Skeletal muscle satellite cell (primary cell): ENCODE results near the gene NAT9.

Experiments used
- H3K27me3 ChIP-seq: 2 replicates; pipeline ENCODE4 v1.7.0; 2013; ENCODE audit warnings: low read length; ENCODE audit not compliant: control insufficient read depth, insufficient read depth
- H3K36me3 ChIP-seq: 2 replicates; pipeline ENCODE4 v1.7.0; 2013; ENCODE audit warnings: mild to moderate bottlenecking, control low read depth, low read length; ENCODE audit not compliant: insufficient read depth
- H3K4me1 ChIP-seq: 2 replicates; pipeline ENCODE4 v1.7.0; 2013; ENCODE audit warnings: low read length; ENCODE audit not compliant: control insufficient read depth, insufficient read depth
- H3K4me2 ChIP-seq: 2 replicates; pipeline ENCODE4 v1.7.0; 2013; ENCODE audit warnings: mild to moderate bottlenecking, low read length
- H3K4me3 ChIP-seq: 2 replicates; pipeline ENCODE4 v1.7.0; 2013; ENCODE audit warnings: low read length
- H3K9ac ChIP-seq: 2 replicates; pipeline ENCODE4 v1.7.0; 2013; ENCODE audit warnings: mild to moderate bottlenecking, low read depth, low read length, moderate library complexity
- H3K9me3 ChIP-seq: replicated peaks from 2 replicates; pipeline ENCODE4 v1.7.0; 2013; ENCODE audit warnings: mild to moderate bottlenecking, control low read depth, low read length

NAT9 gene

DNA sequence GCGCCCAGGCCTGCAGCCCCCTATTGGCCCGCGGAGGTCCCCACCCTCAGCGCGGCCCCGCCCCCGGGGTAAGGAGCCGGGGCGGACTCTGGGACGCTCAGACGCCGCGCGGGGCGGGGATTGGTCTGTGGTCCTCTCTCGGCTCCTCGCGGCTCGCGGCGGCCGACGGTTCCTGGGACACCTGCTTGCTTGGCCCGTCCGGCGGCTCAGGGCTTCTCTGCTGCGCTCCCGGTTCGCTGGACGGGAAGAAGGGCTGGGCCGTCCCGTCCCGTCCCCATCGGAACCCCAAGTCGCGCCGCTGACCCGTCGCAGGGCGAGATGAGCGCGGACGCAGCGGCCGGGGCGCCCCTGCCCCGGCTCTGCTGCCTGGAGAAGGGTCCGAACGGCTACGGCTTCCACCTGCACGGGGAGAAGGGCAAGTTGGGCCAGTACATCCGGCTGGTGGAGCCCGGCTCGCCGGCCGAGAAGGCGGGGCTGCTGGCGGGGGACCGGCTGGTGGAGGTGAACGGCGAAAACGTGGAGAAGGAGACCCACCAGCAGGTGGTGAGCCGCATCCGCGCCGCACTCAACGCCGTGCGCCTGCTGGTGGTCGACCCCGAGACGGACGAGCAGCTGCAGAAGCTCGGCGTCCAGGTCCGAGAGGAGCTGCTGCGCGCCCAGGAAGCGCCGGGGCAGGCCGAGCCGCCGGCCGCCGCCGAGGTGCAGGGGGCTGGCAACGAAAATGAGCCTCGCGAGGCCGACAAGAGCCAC is 27.4 kb downstream of the NAT9 start, which contains the start of gene NHERF1:
TSS of gene NHERF1 (plus strand) at position 100 of the 750 bp plus-strand sequence. CDS start at position 319, 219 bp downstream.
- H3K36me3 ChIP-seq: peaks cover 7% of the 10 kb centered on the region
- H3K27me3 ChIP-seq: no peaks in the 10 kb centered on the region
- H3K9ac ChIP-seq: peak within 1 kb of the TSS; percentile 82
- H3K9me3 ChIP-seq: no peaks in the 10 kb centered on the region
- peak within 1 kb of the TSS; percentile 82 for H3K4me3 ChIP-seq
- H3K4me2 ChIP-seq: peak within 1 kb of the TSS; percentile 98
- peaks cover 37% of the 10 kb centered on the region for H3K4me1 ChIP-seq

DNA sequence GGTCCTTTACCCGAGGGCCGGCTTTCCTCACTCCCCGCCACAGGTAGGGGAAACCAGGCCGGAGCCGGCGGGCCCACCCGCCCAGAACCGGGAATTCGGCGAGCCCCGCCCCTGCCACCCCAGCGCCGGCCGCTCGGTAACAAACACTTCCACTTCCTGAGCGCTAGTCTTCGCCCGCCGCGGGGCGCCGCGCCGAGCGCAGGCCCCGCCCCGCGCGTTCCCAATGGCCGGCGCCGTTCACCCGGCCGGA is 27.9 kb downstream of the NAT9 start:
- Histone ChIP-seq H3K4me2 (peak overlapping the region; percentile 98), H3K4me3 (peak overlapping the region; percentile 82), H3K9ac (peak overlapping the region; percentile 67), H3K36me3 (peaks cover 7% of the 10 kb centered on the region), H3K9me3 (no peaks in the 10 kb centered on the region), H3K27me3 (no peaks in the 10 kb centered on the region), H3K4me1 (peaks cover 36% of the 10 kb centered on the region)

DNA sequence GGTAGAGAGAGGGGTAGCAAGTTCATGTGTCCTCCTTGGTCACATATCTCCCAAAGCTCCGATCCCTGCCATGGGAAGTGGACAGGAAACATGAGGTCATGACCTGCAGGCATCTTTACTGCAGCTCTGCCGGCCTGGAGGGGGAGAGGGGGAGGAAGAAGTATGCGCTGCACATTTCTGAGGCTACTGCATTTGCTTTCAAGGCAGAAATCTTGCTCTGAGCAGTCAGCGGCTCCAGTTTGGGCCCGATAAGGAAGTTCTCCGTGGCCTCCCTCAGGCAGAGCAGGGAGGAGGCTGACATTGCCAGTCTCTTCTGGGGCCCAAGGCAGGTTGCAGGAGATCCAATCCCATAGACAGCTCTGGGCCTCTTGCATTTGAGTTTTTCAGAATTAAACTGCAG is 29.2 kb downstream of the NAT9 start:
- Histone ChIP-seq H3K9me3 (no peaks in the 10 kb centered on the region), H3K36me3 (no peaks in the 10 kb centered on the region), H3K4me2 (no peak overlapping the region), H3K27me3 (peaks cover 2% of the 10 kb centered on the region), H3K9ac (no peak overlapping the region), H3K4me1 (peaks cover 23% of the 10 kb centered on the region), H3K4me3 (no peak overlapping the region)

- Histone ChIP-seq H3K4me2 (no peak overlapping the region), H3K4me3 (no peak overlapping the region), H3K4me1 (peaks cover 17% of the 10 kb centered on the region), H3K36me3 (no peaks in the 10 kb centered on the region), H3K9me3 (no peaks in the 10 kb centered on the region), H3K9ac (no peak overlapping the region), H3K27me3 (peaks cover 7% of the 10 kb centered on the region)
Observed at GRCh38 chr17:74746376-74746775, 29.8 kb downstream of the NAT9 start.

- Histone ChIP-seq H3K27me3 (peaks cover 7% of the 10 kb centered on the region), H3K4me1 (peaks cover 10% of the 10 kb centered on the region), H3K9ac (no peak overlapping the region), H3K4me3 (no peak overlapping the region), H3K4me2 (no peak overlapping the region), H3K9me3 (no peaks in the 10 kb centered on the region), H3K36me3 (no peaks in the 10 kb centered on the region)
Observed at GRCh38 chr17:74745548-74746177, 30.5 kb downstream of the NAT9 start.

DNA sequence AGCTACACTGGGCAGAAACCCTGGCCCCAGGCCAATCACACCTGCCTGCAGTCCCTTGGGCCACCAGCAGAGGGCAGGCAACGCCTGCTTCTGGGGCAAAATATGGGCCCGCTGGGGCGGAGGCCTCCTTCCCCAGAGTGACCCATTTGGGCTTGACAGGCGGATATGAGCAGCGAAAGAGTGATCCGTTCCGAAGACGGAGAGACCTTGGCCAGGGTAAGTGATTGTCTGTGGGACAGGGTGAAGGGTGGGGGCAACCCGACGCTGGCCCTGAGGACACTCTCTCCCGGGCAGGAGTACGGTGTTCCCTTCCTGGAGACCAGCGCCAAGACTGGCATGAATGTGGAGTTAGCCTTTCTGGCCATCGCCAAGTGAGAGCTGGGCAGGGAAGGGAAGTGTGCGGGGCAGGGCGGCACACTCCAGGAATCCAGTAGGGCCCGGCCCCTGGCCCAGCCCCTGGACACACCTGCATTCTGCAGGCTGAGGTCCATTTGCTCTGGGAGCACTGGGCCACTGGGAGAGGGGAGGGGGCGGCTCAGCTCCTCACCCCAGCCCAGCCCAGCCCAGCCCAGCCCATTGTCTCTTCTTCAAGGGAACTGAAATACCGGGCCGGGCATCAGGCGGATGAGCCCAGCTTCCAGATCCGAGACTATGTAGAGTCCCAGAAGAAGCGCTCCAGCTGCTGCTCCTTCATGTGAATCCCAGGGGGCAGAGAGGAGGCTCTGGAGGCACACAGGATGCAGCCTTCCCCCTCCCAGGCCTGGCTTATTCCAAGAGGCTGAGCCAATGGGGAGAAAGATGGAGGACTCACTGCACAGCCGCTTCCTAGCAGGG is 31.2 kb downstream of the NAT9 start:
- no peaks in the 10 kb centered on the region for H3K36me3 ChIP-seq
- peak overlapping the region; percentile 94 for H3K4me2 ChIP-seq
- peaks cover 4% of the 10 kb centered on the region for H3K4me1 ChIP-seq
- H3K4me3 ChIP-seq: peak overlapping the region; percentile 72
- peak overlapping the region; percentile 60 for H3K9ac ChIP-seq
- no peaks in the 10 kb centered on the region for H3K9me3 ChIP-seq
- peaks cover 7% of the 10 kb centered on the region for H3K27me3 ChIP-seq

DNA sequence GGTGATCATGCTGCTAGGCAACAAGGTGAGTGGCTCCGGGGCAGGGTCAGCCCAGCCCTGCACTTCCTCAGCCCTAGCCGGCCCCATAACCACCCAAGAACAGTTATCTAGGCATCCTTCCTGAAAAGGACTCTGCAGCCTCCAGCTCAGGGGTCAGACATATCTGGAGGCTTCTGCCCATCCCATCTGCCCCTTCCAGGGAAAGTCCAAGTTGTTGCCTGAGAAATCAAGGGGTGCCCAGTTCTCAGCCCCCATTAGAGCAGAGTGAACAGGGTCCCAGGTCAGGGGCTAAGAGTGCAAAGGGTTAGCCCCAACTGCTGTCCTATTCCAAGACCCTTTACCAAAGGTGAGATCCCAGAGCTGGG is 31.8 kb downstream of the NAT9 start:
- Histone ChIP-seq H3K4me2 (no peak overlapping the region), H3K4me1 (peaks cover 4% of the 10 kb centered on the region), H3K27me3 (peaks cover 7% of the 10 kb centered on the region), H3K36me3 (no peaks in the 10 kb centered on the region), H3K4me3 (no peak overlapping the region), H3K9ac (no peak overlapping the region), H3K9me3 (no peaks in the 10 kb centered on the region)

DNA sequence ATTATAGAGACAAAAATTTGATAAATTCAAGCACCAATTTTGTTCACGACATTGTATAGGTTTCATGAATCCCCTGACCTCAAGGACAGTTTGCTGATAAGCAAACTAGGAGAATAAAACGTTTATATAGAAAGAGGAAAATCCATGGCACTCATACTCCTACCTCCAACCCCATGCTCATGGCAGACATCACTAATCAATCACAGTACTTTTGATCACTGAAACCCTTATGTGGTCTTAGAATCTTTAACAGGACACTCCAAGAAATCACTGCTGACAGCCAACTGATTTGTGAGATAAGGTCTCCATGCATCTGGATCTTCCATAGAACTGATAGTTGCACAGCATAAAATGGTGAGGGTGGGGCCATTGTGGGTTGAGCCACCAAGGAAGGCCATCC is 32.4 kb downstream of the NAT9 start:
- H3K27me3 ChIP-seq: peaks cover 12% of the 10 kb centered on the region
- H3K4me3 ChIP-seq: no peak overlapping the region
- H3K9me3 ChIP-seq: no peaks in the 10 kb centered on the region
- H3K9ac ChIP-seq: no peak overlapping the region
- H3K4me2 ChIP-seq: no peak overlapping the region
- no peaks in the 10 kb centered on the region for H3K36me3 ChIP-seq
- H3K4me1 ChIP-seq: peaks cover 6% of the 10 kb centered on the region

DNA sequence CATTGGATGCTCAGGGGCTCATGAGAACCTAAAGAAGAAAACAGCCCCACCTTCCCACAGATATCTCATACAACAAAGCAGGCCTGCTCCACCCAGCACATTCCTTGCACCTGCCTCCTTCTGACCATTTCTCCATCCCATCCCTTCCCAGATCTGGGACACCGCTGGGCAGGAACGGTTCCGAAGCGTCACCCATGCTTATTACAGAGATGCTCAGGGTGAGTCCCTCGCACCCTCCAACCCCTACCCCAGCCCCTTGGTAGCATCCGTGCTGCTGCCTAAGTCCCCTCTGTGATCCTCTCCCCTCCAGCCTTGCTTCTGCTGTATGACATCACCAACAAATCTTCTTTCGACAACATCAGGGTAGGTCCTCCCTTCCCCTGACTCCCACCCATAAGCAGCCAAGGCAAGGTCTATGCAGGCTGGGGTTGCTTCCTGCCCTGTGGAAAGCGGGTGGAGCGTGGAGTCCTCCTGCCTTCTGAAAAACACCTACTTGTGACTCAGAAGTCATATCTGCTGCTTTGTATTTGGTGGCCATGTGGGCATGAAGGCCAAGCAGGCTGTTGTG is 33.1 kb downstream of the NAT9 start:
- no peak overlapping the region for H3K4me3 ChIP-seq

DNA sequence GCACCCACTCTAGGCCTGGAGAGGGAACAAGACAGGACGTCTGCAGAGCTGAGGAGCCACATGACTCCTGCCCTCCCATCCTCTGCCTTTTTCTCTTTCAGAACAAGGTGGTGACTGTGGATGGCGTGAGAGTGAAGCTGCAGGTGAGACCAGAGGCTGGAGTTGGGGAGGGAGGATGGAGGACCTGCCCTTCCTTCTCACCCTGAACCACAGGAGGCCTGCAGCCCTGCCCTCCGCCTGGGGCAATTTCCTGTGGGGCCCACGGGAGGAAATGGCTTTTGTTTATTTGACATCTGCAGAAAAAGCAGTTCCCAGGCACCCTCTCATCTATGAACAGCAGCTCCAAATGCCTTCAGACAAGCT is 34.0 kb downstream of the NAT9 start:
- no peak overlapping the region for H3K4me2 ChIP-seq
- H3K4me1 ChIP-seq: peaks cover 21% of the 10 kb centered on the region
- no peak overlapping the region for H3K4me3 ChIP-seq
- no peak overlapping the region for H3K9ac ChIP-seq
- H3K27me3 ChIP-seq: peaks cover 28% of the 10 kb centered on the region
- no peaks in the 10 kb centered on the region for H3K36me3 ChIP-seq
- H3K9me3 ChIP-seq: no peaks in the 10 kb centered on the region

More for the DNA sequence above, 33.1 kb downstream of the NAT9 start:
- no peaks in the 10 kb centered on the region for H3K9me3 ChIP-seq
- H3K4me1 ChIP-seq: peaks cover 13% of the 10 kb centered on the region
- H3K9ac ChIP-seq: no peak overlapping the region
- peaks cover 19% of the 10 kb centered on the region for H3K27me3 ChIP-seq
- H3K4me2 ChIP-seq: no peak overlapping the region
- no peaks in the 10 kb centered on the region for H3K36me3 ChIP-seq

- H3K4me1 ChIP-seq: peaks cover 26% of the 10 kb centered on the region
- H3K9ac ChIP-seq: no peak overlapping the region
- H3K36me3 ChIP-seq: no peaks in the 10 kb centered on the region
- no peak overlapping the region for H3K4me3 ChIP-seq
- no peak overlapping the region for H3K4me2 ChIP-seq
- peaks cover 39% of the 10 kb centered on the region for H3K27me3 ChIP-seq
- H3K9me3 ChIP-seq: no peaks in the 10 kb centered on the region
Observed at GRCh38 chr17:74740641-74741387, 35.3 kb downstream of the NAT9 start.
